Stimulated activated CD4-positive, alpha-beta T cell treated with anti-CD3 and anti-CD28 coated beads, TNF-alpha, amount 100 ng/mL, for 4 hours (primary cell): ENCODE measurements around the gene LSM14B.
"Not testable (repeated sequence)": the region's sequence is repeated elsewhere in the genome, so short reads cannot be mapped to it uniquely, and the experiment has no call there.

Source experiments
- DNase-seq, 3 experiments: peaks; one replicate each; pipeline ENCODE4 v3.0.0-alpha.2; 2020; ENCODE audit warnings: low read depth in 3 of 3

Gene LSM14B

GRCh38 chr20:62121776-62122653, at the start of gene LSM14B:
Gene LSM14B (plus strand): TSS chr20:62122475. CDS start chr20:62122667, 192 bp downstream.
- peak; percentile 96 to 97 (median 96) for DNase-seq

GRCh38 chr20:62073323-62073722, 49.0 kb upstream of the LSM14B start:
- DNase-seq = no peak

- no peak for DNase-seq
These were observed 43.1 kb upstream of the LSM14B start for GRCh38 chr20:62079166-62079565.

- DNase-seq = no peak
These were observed 41.9 kb upstream of the LSM14B start for GRCh38 chr20:62080249-62080990.

- no peak for DNase-seq
These were observed 39.0 kb upstream of the LSM14B start for GRCh38 chr20:62083312-62083711.

GRCh38 chr20:62084224-62084623, 38.1 kb upstream of the LSM14B start:
- not testable (repeated sequence) for DNase-seq

GRCh38 chr20:62085206-62085605, 37.1 kb upstream of the LSM14B start:
- DNase-seq = no peak

GRCh38 chr20:62087227-62087626, 35.0 kb upstream of the LSM14B start:
- no peak for DNase-seq

- no peak for DNase-seq
These were observed 34.6 kb upstream of the LSM14B start for GRCh38 chr20:62087632-62088031.

GRCh38 chr20:62088258-62089127, 33.8 kb upstream of the LSM14B start:
- no peak for DNase-seq

- no peak for DNase-seq
These were observed 32.9 kb upstream of the LSM14B start for GRCh38 chr20:62089393-62089792.

GRCh38 chr20:62096421-62097380, 25.6 kb upstream of the LSM14B start:
- no peak for DNase-seq

GRCh38 chr20:62097881-62098407, 24.3 kb upstream of the LSM14B start:
- DNase-seq = no peak

- no peak for DNase-seq
These were observed 21.2 kb upstream of the LSM14B start for GRCh38 chr20:62101078-62101477.

- no peak for DNase-seq
These were observed 18.6 kb upstream of the LSM14B start for GRCh38 chr20:62103508-62104233.

GRCh38 chr20:62104234-62104789, 18.0 kb upstream of the LSM14B start:
- DNase-seq = no peak

- no peak for DNase-seq
These were observed 17.4 kb upstream of the LSM14B start for GRCh38 chr20:62104791-62105345.

- no peak for DNase-seq
These were observed 16.7 kb upstream of the LSM14B start for GRCh38 chr20:62105592-62105991.

GRCh38 chr20:62111148-62111547, 11.1 kb upstream of the LSM14B start:
- DNase-seq = no peak
